ENCODE data around the gene KIF4A.
A peak's percentile ranks its signal among the peaks of the same experiment; 100 is the strongest.
"Not testable (repeated sequence)": the region's sequence is repeated elsewhere in the genome, so short reads cannot be mapped to it uniquely, and the experiment has no call there.

Gene KIF4A, protein sequence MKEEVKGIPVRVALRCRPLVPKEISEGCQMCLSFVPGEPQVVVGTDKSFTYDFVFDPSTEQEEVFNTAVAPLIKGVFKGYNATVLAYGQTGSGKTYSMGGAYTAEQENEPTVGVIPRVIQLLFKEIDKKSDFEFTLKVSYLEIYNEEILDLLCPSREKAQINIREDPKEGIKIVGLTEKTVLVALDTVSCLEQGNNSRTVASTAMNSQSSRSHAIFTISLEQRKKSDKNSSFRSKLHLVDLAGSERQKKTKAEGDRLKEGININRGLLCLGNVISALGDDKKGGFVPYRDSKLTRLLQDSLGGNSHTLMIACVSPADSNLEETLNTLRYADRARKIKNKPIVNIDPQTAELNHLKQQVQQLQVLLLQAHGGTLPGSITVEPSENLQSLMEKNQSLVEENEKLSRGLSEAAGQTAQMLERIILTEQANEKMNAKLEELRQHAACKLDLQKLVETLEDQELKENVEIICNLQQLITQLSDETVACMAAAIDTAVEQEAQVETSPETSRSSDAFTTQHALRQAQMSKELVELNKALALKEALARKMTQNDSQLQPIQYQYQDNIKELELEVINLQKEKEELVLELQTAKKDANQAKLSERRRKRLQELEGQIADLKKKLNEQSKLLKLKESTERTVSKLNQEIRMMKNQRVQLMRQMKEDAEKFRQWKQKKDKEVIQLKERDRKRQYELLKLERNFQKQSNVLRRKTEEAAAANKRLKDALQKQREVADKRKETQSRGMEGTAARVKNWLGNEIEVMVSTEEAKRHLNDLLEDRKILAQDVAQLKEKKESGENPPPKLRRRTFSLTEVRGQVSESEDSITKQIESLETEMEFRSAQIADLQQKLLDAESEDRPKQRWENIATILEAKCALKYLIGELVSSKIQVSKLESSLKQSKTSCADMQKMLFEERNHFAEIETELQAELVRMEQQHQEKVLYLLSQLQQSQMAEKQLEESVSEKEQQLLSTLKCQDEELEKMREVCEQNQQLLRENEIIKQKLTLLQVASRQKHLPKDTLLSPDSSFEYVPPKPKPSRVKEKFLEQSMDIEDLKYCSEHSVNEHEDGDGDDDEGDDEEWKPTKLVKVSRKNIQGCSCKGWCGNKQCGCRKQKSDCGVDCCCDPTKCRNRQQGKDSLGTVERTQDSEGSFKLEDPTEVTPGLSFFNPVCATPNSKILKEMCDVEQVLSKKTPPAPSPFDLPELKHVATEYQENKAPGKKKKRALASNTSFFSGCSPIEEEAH

DNA sequence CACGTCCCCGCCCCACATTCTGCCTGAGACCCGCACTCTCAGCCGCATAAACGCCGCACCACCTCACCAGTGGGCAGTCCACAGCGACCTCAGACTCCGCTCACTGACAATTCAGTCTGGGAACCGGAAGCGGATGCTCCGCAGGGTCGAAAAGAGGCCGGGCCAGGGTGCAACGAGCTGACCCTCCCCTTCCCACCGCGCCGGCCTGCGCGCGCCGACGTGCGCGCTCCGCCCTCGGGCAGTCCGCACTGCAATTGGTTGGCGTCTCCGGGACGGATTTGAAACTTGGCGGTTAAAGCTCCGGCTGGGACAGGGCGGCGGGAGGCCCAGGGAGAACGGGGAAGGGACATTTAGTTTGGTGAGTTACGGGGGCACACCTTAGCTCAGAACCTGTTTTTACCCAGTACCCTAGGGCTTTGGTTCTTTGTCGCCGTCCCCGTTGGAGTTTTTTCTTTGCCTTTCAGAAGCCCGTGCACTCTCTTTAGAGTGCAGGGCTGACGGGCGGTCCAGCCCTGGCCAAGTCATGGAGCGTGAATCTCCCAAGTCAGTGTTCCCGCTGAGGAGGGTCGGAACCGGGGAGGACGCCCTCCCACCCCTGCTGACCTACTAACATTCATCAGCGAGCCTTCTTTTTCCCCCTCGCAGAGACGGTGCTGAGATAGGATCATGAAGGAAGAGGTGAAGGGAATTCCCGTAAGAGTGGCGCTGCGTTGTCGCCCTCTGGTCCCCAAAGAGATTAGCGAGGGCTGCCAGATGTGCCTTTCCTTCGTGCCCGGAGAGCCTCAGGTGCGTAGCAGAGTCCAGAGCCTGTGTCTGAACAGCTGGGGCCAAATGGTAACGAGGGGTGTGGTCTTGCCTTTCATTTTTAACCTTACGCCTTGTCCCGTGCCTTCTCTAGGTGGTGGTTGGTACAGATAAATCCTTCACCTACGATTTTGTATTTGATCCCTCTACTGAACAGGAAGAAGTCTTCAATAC, at the start of gene KIF4A, which contains the start of gene PDZD11:
Gene KIF4A, plus strand, starts transcription at position 312 of the 978 bp plus-strand sequence. Its CDS starts 355 bp downstream, at position 667.
Gene PDZD11, minus strand, starts transcription at position 135 of the 978 bp plus-strand sequence. CDS start 586 bp downstream, outside the sequence.
- peak; percentile 87 for DNase-seq (ENCODE audit: low spot score)

DNA sequence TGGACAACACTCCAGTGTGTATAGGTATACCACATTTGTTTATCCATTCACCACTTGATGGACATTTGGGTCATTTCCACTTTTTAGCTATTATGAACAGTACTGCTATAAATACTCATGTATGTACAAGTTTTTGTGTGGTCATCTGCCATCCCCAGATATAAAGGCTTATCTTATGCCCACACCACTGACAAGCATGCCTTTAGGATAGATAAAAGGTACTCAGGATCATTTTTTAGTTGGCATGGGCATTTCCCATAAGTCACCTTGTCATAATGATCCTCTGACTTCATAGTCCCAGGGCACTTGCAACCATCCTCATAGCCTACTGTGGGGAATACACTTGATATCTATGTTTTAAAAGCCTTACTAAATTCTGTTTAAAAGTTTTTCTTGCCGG, 49.2 kb upstream of the KIF4A start:
- no peak for DNase-seq (ENCODE audit: low spot score)

DNA sequence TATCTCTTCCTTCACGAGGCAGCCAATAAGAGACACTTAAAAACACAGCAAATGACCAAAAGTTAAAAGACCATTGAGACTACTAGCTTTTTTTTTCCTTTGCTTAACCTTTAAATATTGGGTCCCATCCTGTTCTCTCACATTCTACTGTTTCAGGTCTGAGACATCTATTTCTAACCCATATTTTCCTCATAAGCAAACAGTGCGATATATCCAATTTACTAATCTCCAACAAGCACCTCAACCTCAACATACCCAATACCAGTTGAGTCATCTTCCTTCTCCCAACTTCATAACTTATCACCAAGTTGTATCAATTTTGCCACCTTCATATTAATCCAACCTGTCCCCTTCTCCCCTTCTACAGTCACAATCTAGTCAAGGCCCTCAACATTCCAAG, 48.4 kb upstream of the KIF4A start:
- no peak for DNase-seq (ENCODE audit: low spot score)

DNA sequence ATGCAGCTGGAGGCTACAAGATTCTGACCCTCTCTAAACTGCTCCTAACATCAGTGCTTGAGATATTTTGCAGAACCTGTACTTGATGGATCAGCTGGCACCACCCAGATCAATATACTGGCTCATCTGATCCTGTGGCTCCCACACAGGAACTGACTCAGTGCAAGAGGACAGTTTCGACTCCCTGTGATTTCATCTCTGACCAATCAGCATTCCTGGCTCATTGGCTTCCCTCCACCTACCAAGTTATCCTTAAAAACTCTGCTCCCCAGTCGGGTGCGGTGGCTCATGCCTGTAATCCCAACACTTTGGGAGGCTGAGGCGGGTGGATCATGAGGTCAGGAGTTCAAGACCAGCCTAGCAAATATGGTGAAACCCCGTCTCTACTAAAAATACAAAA, 46.3 kb upstream of the KIF4A start:
- not testable (repeated sequence) for DNase-seq (ENCODE audit: low spot score)

DNA sequence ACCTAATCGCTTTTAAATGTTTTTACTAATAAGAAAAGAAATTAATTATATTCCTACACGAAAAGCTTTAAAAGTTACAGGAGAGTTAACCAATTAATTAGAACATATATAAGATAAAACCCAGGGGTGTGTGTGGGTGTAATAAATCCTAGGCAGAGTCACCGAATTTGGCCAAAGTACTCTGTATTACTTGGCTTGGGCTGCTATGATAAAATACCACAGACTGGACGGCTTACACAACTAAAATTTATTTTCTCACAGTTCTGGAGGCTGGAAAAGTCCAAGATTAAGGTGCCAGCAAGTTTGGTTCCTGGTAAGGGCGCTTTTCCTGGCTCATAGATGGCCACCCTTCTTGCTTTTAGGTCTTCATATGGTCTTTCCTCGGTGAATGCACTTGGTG, 45.0 kb upstream of the KIF4A start:
- no peak for DNase-seq (ENCODE audit: low spot score)

DNA sequence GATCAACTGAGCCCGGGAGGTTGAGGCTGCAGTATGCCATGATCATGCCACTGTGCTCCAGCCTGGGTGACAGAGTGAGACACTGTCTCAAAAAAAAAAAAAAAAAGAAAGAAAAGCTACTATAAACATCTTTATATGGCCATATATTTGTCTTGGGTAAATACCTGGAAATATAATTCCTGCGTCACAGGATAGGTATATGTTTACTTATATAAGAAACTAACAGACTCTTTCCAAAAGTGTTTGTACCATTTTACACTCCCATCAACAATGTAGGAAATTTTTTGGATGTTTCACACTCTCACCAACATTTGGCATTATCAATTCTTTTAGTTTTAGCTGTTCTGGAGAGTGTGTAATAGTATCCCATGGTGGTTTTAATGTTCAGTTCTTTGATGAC, 42.7 kb upstream of the KIF4A start:
- DNase-seq (ENCODE audit: low spot score): no peak

DNA sequence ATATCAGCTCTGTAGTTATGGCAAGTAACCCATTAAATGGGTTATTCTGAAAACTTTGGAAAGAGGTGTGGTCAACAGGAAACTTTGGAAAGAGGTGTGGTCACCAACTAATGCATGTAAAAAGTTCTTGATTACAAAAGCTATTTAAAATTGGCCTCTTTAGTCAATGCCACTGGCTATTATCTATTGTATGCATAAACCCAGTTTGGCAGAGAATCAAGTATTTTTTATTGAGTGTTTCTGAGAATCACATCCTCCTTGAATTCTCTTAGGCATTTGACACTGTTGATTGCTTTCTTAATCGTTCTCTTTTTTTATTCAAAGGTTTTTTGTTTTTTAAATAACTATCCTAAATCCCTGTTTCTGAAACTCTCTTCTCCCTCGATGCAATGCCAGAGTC, 37.4 kb upstream of the KIF4A start:
- DNase-seq (ENCODE audit: low spot score): no peak

DNA sequence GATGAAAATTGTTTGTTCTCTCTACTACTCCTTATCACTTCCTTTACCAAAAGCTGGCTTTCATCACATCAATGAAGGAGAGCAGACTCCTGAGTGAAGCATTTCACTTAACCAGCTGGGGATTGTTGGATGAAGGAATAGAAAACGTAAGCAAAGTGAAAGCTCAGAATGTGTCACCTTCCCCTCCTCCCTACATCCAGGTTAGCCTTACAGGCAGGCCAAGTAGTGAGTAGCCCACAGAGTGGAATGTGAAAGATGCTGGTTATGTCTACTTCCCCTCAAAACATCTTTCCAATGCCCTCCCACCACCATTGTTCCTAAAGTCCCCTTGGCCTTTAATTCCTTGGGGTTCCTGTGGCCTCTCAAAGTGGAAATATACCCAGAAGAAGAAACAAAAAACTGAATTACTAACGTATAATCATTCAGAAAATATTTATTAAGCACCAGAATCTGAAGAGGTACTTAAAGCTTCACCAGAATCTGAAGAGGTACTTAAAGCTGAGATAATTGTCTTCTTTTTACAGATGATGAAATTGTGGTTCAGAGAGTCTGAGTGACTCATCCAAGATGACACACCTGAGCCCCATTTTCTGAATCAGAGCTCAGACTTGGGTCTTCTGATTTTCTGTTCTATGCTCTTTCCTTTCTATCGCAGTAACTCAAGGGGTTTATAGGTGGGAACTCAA, 36.4 kb upstream of the KIF4A start:
- DNase-seq (ENCODE audit: low spot score): no peak

DNA sequence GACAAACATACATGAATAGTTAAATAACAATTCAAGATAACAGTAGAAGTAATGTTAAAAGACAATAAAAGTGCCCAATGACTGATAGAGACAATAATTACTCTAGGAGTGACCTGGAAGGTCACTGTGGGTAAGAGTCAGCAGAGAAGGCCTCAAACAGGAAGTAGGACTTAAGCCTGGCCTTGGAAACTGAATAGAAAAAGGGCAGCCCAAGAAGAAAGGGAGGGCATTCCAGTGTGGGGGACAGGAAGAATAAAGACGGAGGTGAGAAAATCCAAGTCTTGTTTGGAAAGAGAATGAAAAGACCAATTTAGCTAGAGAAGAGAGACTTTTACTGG, 35.9 kb upstream of the KIF4A start:
- no peak for DNase-seq (ENCODE audit: low spot score)

DNA sequence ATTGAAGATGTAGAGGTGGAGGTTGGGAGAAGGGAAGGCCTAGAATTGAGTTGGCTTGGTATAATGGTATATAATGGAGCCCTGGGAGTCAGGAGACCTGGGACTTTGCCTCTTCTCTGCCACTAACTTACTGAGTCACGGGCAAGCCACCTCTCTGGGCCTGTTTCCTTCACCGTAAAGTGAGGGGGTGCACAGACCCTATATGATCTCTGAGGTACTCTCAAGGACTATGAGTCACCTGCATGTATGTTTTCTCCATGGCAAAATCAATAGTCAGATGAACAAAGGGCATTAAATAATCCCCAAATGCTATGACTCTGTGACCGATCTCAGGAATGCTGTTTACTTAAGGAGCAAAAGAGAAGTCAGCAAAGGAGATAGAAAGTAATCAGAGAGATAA, 35.0 kb upstream of the KIF4A start:
- no peak for DNase-seq (ENCODE audit: low spot score)

DNA sequence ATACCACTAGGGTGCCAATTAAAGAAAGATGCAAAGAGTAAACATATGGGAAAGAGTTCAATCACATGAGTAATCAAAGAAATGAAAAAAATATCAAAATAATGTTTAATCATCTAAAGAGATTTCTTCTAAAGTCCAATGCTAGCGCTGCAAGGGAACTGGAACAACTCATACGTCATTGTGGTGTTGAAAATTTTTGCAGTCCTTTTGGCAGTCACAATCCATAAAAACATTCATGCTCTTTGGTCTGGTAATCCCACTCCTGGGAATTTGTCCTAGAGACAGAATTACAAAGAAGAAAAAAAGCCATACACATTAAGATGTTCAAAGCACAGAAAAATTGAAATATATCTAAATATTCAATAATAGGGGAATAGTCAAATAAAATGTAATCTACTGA, 34.5 kb upstream of the KIF4A start:
- DNase-seq (ENCODE audit: low spot score): no peak

DNA sequence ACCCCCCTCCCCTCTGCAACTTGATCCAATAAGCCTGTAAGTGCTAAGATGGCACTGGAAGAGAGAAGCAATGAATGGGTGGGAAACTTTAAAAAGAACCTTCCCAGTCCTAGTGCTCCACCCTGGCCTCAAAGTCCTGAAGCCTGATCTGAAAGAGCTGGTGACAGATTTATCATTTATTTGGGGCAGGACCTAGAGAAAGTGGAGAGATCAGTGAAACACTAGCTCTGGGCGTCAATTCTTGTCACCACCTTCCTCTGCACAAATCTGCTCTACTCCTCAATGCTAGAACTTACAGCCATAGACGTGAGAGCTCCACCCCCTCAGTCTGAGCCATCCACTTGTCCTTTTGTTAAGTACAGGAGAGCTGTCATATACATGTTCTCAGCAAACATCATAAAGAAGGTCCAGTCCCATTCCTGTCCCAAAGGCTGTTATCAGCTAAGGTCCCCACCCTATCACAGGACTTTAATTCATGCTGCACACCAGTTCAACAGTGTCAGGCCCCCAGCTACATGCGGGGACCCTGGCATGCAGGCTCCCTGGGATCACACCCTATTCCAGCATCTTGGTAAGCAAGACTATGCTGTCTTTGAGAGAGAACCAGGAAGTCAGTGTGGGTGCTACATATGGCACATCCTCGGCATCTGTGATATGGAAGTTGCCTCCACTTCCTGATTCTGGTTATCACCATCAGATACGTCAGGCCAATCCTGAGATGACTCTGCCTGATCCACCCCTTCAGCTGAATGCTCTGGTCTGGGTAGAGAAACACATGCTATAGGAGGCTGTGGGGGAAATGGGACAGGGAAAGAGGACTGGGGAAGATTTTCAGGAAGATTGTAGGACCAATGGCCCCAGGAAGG, 32.2 kb upstream of the KIF4A start:
- DNase-seq (ENCODE audit: low spot score): no peak

DNA sequence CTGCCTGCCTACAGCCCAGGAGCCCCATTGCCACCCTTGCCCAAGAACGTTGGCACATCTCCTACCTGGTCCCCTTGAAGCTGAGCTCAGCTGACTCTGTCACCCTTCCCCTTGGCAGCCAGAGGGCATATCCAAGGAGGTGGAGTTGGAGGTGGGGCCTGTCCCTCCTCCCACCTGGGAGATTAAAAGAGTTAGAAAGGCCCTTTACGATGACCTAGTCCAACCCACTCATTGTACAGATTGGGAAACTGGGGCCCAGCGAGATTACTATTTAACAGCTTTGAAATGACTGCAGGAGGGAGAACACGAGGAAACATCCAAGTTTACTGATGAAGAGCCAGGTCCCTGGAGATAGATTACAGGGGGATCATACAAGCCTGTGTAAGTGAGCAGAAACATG, 29.8 kb upstream of the KIF4A start, which contains the start of gene P2RY4:
Gene P2RY4, minus strand, starts transcription at position 101 of the 400 bp plus-strand sequence. CDS start 580 bp downstream, outside the sequence.
- DNase-seq (ENCODE audit: low spot score): no peak

DNA sequence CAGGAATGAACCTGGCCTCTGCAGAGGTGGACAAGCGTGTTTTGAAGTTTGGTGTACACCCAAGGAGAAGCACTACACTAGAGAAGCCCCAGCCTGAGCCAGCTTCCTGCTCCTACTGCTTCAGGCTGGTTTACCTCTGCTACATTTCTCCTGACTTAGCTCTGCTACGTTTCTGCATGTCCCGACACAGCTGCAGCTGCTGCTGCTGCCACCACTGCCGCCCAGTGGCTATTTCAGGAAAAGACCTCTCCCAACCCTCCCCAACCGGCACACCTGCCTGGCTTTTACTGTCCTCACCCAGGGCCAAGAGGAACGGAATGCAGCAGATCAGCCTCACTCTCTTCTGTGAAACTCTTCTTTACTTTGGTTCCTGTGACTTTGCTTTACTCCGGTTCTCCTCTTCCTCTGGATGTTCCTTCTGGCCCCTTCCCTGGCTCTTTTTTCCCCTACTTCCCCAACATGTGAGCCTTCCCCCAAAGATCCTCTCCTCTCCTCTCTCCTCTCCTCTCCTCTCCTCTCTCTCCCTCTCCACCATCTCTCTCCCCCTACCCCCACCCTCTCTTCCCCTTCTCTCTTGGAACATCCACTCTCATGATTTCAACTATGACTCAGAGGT, 26.8 kb upstream of the KIF4A start:
- peak; percentile 64 for DNase-seq (ENCODE audit: low spot score)

DNA sequence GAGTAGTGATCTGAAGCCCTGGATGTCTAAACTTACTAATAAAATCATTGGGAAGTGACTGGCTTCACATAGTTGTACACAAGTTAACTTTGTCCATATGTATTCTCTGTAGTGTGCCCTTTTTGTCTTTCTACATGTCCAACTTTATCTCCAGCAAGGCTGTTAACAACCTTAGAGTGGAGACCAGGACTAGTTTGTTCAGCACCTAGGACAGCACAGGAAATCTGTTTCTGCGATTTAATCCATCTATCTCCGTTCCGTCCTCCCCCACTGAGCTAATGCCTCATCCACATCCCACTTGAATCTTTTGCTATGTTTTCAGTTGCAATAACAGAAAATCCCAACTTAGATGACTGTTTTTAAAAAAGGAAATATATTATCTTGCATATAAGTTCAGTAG, 25.1 kb upstream of the KIF4A start:
- DNase-seq (ENCODE audit: low spot score): no peak

DNA sequence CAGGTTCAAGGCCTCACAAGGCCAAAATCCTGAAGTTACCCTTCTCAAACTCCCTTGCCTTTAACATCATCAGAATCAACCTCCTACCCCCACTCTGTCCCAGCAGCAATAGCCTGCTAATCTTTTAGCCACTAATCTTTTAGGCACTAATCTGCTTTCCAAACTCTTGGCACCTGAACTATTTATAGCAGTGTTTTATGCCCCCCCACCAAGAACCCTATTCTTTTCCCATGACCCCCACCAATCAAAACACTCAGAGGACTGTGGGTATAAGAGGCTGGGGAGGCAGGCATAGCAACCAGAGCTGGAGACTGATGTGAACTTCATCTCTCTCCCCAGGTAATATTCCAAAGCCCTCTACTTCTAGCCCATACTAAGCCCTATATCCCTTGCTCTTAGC, 21.9 kb upstream of the KIF4A start, which contains the start of gene ARR3:
Gene ARR3, plus strand, starts transcription at position 301 of the 400 bp plus-strand sequence. CDS start 1,052 bp downstream, outside the sequence.
- no peak for DNase-seq (ENCODE audit: low spot score)

DNA sequence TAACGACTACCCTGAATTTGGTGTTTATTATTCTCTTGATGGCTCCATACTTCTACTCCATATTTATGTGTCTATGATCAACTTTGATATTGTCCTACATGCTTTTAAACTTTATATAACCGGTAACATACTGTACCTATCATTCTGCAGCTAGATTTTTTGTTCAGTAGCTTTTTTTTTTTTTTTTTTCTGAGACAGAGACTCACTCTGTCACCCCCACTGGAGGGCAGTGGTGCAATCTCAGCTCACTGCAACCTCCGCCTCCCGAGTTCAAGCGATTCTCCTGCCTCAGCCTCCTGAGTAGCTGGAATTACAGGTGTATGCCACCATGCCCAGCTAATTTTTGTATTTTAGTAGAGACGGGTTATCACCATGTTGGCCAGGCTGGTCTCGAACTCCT, 15.9 kb upstream of the KIF4A start:
- not testable (repeated sequence) for DNase-seq (ENCODE audit: low spot score)

DNA sequence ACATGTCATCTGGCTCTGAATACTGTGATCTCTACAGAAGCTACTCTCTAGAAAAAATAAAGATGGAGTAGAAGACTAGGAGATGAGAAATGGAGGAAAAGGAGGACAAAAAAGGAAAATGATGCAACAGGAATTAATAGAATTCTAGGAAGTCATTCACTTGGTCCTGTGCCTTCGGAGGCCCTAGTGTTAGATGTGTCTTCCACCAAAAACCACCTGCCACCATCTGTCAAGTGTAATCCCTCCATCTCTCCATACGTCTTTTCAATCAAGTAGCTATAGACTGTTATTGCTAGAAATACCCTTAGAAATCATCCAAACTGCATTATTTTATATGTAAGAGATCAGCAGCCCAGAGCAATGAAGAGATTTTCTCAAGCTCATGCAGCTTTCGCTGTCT, 10.8 kb upstream of the KIF4A start:
- DNase-seq (ENCODE audit: low spot score): no peak

DNA sequence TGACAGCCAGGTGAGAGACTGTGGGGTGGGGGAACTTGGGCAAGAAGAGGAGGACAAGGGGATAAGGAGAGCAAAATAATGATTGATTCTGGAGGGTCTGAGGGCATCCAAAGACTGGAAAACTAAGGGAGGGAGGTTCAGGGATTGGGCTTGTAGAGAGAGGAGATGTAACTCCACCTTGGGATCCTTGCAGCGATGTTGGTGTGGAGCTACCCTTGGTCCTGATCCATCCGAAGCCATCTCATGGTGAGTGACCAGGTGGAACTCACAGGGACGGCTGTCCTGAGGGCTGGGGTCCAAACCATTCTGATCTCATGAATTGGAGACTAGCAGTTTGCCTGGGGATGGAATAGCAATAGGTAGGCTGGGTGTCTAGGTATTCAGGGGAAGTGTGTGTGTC, 9.3 kb upstream of the KIF4A start:
- no peak for DNase-seq (ENCODE audit: low spot score)
